ENCODE results near the gene ANK3. TPM values are rescaled to one million over a fixed set of nuclear protein-coding genes. Genes with fewer than 3 reads are reported as not detected.

The ANK3 gene
- total RNA-seq, 1 donor from 2014 or later, result 260 TPM

DNA sequence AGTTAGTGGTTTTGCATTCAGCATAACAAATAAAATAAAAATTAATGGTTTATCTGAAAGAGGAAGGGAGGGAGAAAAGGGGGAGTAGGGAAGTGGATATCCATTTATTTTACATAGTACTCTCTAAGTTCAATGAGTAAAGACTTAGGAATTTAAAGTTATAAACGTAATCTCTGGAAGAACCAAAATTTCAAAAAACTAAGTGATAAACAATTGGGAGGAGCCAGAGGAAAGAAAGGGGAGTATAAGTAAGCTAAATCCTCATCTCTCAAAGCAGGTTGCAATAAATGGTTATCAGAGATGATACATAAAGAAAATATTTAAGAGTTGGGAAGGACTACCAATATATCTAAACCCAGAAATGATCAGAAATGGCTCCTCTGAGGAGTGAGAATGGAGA lies 46.4 kb downstream of the ANK3 start:
- DNase-seq, result no peak

DNA sequence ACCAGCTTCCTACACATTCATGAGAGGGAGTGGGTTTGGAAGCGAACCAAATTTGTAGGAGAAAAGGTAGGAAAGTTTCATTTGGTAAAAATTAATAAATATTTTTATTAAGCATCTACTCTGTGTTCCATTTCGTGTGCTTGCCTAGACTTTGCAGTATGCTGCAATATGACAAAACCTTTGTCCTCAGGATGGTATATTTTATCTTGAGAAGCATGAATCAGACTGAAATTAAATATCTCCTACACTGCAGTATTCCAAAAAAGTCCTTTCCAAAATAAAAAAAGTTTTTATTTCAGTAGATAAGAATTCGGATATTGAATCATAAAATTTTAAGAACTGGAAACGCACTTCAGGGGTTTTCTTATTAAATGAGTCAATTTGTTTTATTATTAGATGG lies 47.7 kb downstream of the ANK3 start:
- DNase-seq, result no peak

DNA sequence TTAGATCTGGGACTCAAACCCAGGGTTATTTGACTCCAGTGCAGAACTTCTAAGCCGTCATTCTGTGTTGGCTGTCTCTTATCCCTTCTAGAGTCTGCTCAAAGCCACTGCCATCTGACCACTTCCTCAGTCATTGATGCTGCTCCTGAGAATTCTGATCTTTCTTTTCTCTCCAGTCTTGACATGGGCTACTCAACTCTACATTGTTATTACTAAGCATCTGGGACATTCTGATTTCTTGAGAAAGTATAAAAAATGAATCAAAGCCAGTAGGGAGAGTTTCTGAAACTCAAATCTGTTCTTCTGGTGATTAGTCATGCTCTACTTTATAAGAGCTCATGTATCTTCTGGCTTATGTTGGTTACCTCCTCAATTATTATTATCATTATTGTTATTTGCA lies 48.7 kb downstream of the ANK3 start:
- DNase-seq, result no peak

DNA sequence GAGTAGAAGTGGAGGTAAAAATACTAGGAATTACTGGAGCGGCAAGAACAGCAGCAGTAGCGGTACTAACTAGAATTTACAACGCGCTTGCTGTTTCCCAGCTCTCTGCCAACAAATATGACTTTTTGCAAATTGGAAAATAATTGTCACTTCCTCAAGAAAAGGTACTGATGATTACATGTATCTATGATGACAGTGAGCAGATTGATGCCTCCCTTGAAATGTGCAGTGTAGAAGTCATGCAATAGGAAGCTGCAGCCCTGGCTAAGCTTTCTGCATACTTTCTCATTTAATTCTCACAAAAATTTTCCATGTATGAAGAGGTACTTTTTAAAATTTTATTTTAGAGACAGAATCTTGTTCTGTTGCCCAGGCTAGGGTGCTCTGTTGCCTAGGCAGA lies 49.9 kb downstream of the ANK3 start:
- no peak for DNase-seq

- no peak for DNase-seq
These were observed 50.9 kb downstream of the ANK3 start for GRCh38 chr10:60338786-60339185.

GRCh38 chr10:60338002-60338564 lies 51.6 kb downstream of the ANK3 start:
- DNase-seq, result no peak

- DNase-seq, result no peak
These were observed 52.6 kb downstream of the ANK3 start for GRCh38 chr10:60336901-60337630.

- no peak for DNase-seq
These were observed 54.0 kb downstream of the ANK3 start for GRCh38 chr10:60335708-60336107.

- no peak for DNase-seq
These were observed 54.7 kb downstream of the ANK3 start for GRCh38 chr10:60334991-60335390.

DNA sequence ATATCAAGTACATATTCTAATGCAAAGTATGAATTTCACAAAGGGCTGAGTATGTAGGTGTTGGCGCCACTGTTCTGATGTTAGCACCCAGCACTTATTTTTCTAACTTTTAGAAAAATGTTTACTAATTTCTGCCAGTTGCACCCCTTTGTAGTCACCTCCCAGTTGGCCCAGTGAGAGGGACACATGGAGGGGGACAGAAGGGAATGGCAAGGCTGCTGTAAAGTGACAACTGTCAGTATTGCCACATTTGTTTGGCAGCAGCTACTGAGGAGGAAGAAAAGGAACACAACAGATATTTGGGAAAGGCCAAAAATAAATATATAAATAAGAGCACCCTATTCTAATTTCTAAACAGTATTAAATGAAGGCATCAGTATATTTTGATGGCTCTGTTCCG lies 57.3 kb downstream of the ANK3 start:
- DNase-seq, result no peak

- no peak for DNase-seq
These were observed 57.8 kb downstream of the ANK3 start for GRCh38 chr10:60331886-60332285.

- DNase-seq, result no peak
These were observed 66.5 kb downstream of the ANK3 start for GRCh38 chr10:60323162-60323561.

DNA sequence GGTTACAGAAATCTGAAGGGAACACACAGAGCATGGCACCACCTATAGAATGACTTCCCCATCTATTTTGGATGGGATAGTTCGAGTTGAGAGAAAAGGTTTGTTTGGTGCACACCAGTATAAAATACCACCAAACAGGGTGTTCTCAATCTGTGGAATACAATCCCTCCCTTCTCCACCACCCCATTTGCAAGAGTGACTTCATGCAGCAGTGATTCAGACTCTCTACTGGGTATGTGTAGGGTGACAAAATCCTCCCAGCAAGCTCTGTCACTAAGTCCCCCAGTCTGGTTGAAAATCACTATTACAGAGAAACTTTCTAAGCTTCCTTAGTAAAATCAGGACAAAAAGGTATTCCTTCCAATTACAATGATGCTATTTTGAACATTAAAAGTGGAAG lies 69.0 kb downstream of the ANK3 start:
- no peak for DNase-seq

DNA sequence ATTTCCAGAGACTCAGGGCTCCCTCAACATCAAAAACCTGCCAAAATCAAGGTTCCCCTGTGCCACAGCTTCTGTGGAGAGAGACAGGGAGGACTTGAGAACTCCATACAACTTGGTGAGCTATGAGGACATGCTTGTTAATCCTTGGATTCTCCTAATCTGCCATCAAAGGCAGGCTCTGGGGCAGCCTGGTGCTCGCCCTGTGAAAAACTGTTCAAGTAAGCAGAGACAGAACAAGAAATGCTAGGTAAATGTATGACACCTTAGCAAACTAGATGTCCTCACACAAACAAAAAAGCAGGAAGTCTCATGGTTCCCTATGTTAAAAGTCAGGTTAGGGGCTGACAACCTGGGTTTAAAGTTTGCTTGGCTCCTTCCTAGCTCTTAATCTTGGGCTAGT lies 73.6 kb downstream of the ANK3 start:
- no peak for DNase-seq

DNA sequence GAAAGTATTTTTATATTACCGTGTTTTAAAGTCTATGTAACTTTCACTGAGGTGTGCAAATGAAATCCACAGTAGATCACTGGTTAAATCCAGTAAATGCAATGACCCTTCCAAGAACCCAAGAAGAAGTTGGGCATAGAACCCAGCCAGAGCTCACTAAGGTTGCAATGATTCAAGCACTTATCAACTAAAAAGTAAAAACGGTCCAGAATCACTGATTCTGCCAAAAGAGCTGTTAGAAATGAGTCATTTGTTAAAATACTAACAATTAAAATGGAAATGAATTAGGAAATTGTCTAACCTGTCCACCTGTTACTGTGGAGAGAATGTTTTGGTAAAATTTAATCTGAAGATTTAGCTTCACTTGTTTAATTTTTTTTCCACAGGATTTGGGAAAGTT lies 74.4 kb downstream of the ANK3 start:
- no peak for DNase-seq

- DNase-seq, result no peak
These were observed 75.4 kb downstream of the ANK3 start for GRCh38 chr10:60314069-60314940.

DNA sequence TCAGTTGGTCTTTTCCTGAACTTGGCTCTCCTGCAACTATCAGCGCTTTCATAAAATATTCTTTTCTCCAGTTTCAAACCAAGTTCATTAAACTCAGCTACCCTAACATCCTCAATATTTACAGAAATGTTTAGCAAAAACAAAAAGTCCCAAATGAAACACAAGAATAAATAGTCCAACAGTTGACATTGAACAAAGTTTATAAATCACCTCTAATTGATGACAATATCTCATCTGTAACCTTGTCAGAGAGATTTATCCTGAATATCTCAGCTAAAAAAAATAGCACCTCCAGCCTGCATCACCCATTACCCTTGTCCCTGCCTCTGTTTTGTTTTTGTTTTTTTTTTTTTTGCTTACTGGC lies 76.1 kb downstream of the ANK3 start:
- no peak for DNase-seq

GRCh38 chr10:60312818-60313588 lies 76.7 kb downstream of the ANK3 start:
- no peak for DNase-seq

DNA sequence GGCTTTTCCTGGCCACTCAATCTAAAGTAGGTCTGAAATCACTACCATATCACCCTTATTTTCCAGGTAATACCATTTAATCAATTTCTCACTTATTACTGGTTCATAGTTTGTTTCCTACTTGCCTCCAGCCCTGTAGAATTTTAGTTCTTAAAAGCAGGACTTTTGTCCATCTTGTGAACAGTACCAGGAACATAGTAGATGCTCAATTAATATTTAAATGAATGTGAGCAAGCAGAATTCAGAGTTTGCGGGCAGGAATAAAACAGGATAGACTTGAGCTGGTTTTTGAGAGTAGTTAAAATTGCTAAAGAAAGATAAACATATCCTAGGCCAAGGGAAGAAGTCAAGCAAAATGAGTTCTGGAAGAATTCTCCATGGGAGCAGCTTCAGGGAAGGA lies 77.9 kb downstream of the ANK3 start:
- no peak for DNase-seq

GRCh38 chr10:60310740-60311139 lies 78.9 kb downstream of the ANK3 start:
- DNase-seq, result no peak

- no peak for DNase-seq
These were observed 79.8 kb downstream of the ANK3 start for GRCh38 chr10:60309891-60310290.

GRCh38 chr10:60309371-60309770 lies 80.3 kb downstream of the ANK3 start:
- no peak for DNase-seq

- DNase-seq, result no peak
These were observed 84.2 kb downstream of the ANK3 start for GRCh38 chr10:60305380-60305892.
